Liver (tissue), 9 donors: ENCODE results near the gene KLF1. TPM values are rescaled to one million over a fixed set of nuclear protein-coding genes. Genes with fewer than 3 reads are reported as not detected.

Source experiments
- DNase-seq: peaks from one replicate; pipeline ENCODE4 v3.0.0-alpha.2; 2017; ENCODE audit warnings: low spot score
- H3K27ac ChIP-seq, 2 donors: one replicate each; pipeline ENCODE4 v1.7.0; 2013; ENCODE audit warnings: inconsistent platforms in 2 of 2, low read length in 2 of 2, control low read depth in 1 of 2, low read depth in 1 of 2, mild to moderate bottlenecking in 1 of 2
- H3K27me3 ChIP-seq, 4 donors: one replicate each; pipeline versions ENCODE4 v1.6.1 to v1.7.0; 2013; ENCODE audit warnings: low read length in 3 of 4, inconsistent platforms in 1 of 4, mild to moderate bottlenecking in 1 of 4, moderate library complexity in 1 of 4; ENCODE audit not compliant: control insufficient read depth in 4 of 4, insufficient read depth in 4 of 4
- H3K36me3 ChIP-seq, 4 donors: one replicate each; pipeline versions ENCODE4 v1.6.1 to v1.7.0; 2013; ENCODE audit warnings: low read length in 3 of 4, mild to moderate bottlenecking in 3 of 4, low read depth in 1 of 4, moderate library complexity in 1 of 4; ENCODE audit not compliant: control insufficient read depth in 4 of 4, insufficient read depth in 3 of 4
- H3K4me1 ChIP-seq, 4 donors: one replicate each; pipeline versions ENCODE4 v1.6.1 to v1.7.0; 2013; ENCODE audit warnings: low read length in 3 of 4, mild to moderate bottlenecking in 3 of 4, moderate library complexity in 1 of 4; ENCODE audit not compliant: control insufficient read depth in 4 of 4, insufficient read depth in 4 of 4
- H3K4me3 ChIP-seq, 3 donors: one replicate each; pipeline versions ENCODE4 v1.6.1 to v1.7.0; 2013; ENCODE audit warnings: low read length in 3 of 3, control low read depth in 1 of 3, low read depth in 1 of 3, mild to moderate bottlenecking in 1 of 3
- H3K9ac ChIP-seq, 2 donors: one replicate each; pipeline ENCODE4 v1.7.0; 2013; ENCODE audit warnings: low read length in 2 of 2, mild to moderate bottlenecking in 2 of 2, moderate library complexity in 2 of 2, control low read depth in 1 of 2, low read depth in 1 of 2
- H3K9me3 ChIP-seq, 4 donors: one replicate each; pipeline versions ENCODE4 v1.6.1 to v1.7.0; 2013; ENCODE audit warnings: low read length in 3 of 4; ENCODE audit not compliant: control insufficient read depth in 4 of 4
- ATF3 ChIP-seq: IDR thresholded peaks from 2 replicates; pipeline ENCODE4 v1.6.1; 2016; ENCODE audit warnings: antibody characterized with exemption
- CTCF ChIP-seq: fragments of 150-350 bp; IDR thresholded peaks from 2 replicates; pipeline ENCODE4 v1.5.1; 2017; ENCODE audit warnings: improper control_type of control experiment, low read depth, low read length; ENCODE audit not compliant: missing input control
- EGR1 ChIP-seq, 2 donors: IDR thresholded peaks; 2 replicates each; pipeline ENCODE4 v1.6.1; 2016 to 2018; ENCODE audit warnings: antibody characterized with exemption in 2 of 2, low read depth in 2 of 2
- FOXA1 ChIP-seq: IDR thresholded peaks from 2 replicates; pipeline ENCODE4 v1.6.1; 2016; ENCODE audit warnings: antibody characterized with exemption
- FOXA2 ChIP-seq: IDR thresholded peaks from 2 replicates; pipeline ENCODE4 v1.6.1; 2016; ENCODE audit warnings: antibody characterized with exemption
- GABPA ChIP-seq, 2 donors: IDR thresholded peaks in 1 of 2; conservative IDR thresholded peaks in 1 of 2; 2 replicates each; pipeline ENCODE4 v1.6.1; 2016; ENCODE audit warnings: antibody characterized with exemption in 2 of 2, mild to moderate bottlenecking in 1 of 2, moderate library complexity in 1 of 2
- HNF4A ChIP-seq, 2 donors: conservative IDR thresholded peaks; 2 replicates each; pipeline ENCODE4 v1.6.1; 2016; ENCODE audit warnings: antibody characterized with exemption in 2 of 2, mild to moderate bottlenecking in 2 of 2
- RAD21 ChIP-seq, 2 donors: IDR thresholded peaks; 2 replicates each; pipeline ENCODE4 v1.6.1; 2016; ENCODE audit warnings: antibody characterized with exemption in 2 of 2, mild to moderate bottlenecking in 2 of 2
- RXRA ChIP-seq, 2 donors: IDR thresholded peaks; 2 replicates each; pipeline ENCODE4 v1.6.1; 2017 to 2018; ENCODE audit warnings: antibody characterized with exemption in 2 of 2, mild to moderate bottlenecking in 1 of 2
- TAF1 ChIP-seq: conservative IDR thresholded peaks from 2 replicates; pipeline ENCODE4 v1.6.1; 2016; ENCODE audit warnings: antibody characterized with exemption, mild to moderate bottlenecking
- ZBTB33 ChIP-seq: IDR thresholded peaks from 2 replicates; pipeline ENCODE4 v1.6.1; 2016; ENCODE audit warnings: antibody characterized with exemption
- WGBS: extraction: QIAGEN DNeasy Blood & Tissue Kit; methylation state at CpG from one replicate; pipeline ENCODE4 v1.1.7; 2013; 5-methylcytosine and 5-hydroxymethylcytosine counted together
- polyA plus RNA-seq, 2 donors: library from polyadenylated mRNA; stranded (reverse) in 1 of 2; unstranded in 1 of 2; fragments of 200-250 nt in 1 of 2; fragments of >200 nt in 1 of 2; fragmentation: Nextera tagmentation in 1 of 2; extraction: Ambion mirVana in 1 of 2; gene quantifications; one replicate each; pipeline versions ENCODE4 v1.2.1 to v1.2.3, GENCODE V29; 2013 to 2015
- total RNA-seq, 2 donors: library from RNA; depleted of rRNA; stranded (reverse); fragments of >200 nt; gene quantifications; one replicate each; pipeline ENCODE4 v1.2.3, GENCODE V29; 2014
- donor health status: healthy.
- donor health status: healthy.
- donor health status: healthy.
- donor health status: healthy.
- donor health status: healthy.

KLF1 gene
- total and polyA plus RNA-seq, 4 donors, result 234 TPM; not detected in 3

GRCh38 chr19:12885749-12886650 is 1.0 kb downstream of the KLF1 start (continued):
- no peak for TF ChIP-seq CTCF
- TF ChIP-seq ZBTB33, result no peak

GRCh38 chr19:12884926-12885748 is 1.9 kb downstream of the KLF1 start:
- peak; percentile 85 for DNase-seq
- no peak overlapping the region for H3K9ac ChIP-seq
- no peaks in the 10 kb centered on the region for H3K36me3 ChIP-seq
- H3K4me3 ChIP-seq, result peak overlapping the region in 1 of 3 donors; percentile 46
- H3K9me3 ChIP-seq, result peaks cover 5 to 21% (median 12%) of the 10 kb centered on the region in 4 donors
- WGBS, result 6% methylated on average over 73 of the region's 73 CpGs
- H3K4me1 ChIP-seq, result peaks cover 2 to 22% (median 9%) of the 10 kb centered on the region in 4 donors
- H3K27me3 ChIP-seq, result peaks cover 0 to 6% (median 0%) of the 10 kb centered on the region in 4 donors
- H3K27ac ChIP-seq, result no peak overlapping the region
- TF ChIP-seq RAD21 (IDR thresholded peaks at IDR 0.05) (peak; percentile 42 to 66), CTCF (peak; percentile 32), FOXA1 (no peak)

GRCh38 chr19:12884627-12884925 is 2.4 kb downstream of the KLF1 start:
- Histone ChIP-seq H3K9ac (no peak overlapping the region), H3K4me3 (no peak overlapping the region), H3K27me3 (peaks cover 0 to 6% (median 0%) of the 10 kb centered on the region in 4 donors), H3K9me3 (peaks cover 5 to 21% (median 12%) of the 10 kb centered on the region in 4 donors), H3K36me3 (no peaks in the 10 kb centered on the region), H3K4me1 (peaks cover 2 to 23% (median 9%) of the 10 kb centered on the region in 4 donors), H3K27ac (no peak overlapping the region)
- DNase-seq, result no peak
- WGBS, result 69% methylated on average over 12 of the region's 12 CpGs
- TF ChIP-seq FOXA1 (no peak), EGR1 (IDR thresholded peaks at IDR 0.05; ENCODE audit: low read depth in 2 of 2) (no peak), FOXA2 (no peak), TAF1 (no peak), ZBTB33 (no peak), HNF4A (conservative IDR thresholded peaks at IDR 0.05) (no peak), GABPA (IDR thresholded peaks at IDR 0.05 in 1 of 2, conservative IDR thresholded peaks at IDR 0.05 in 1 of 2) (no peak), ATF3 (no peak), CTCF (no peak), RXRA (IDR thresholded peaks at IDR 0.05) (no peak)
